HEK293 (cell line): ENCODE results near the gene ZSCAN20.

Experiments used
- CTCF ChIA-PET: fragments of 350-600 bp; formaldehyde crosslinking; extraction: SDS; loops from one replicate; lab custom pipeline; 2021; ENCODE audit warnings: antibody characterized with exemption; lab: Yijun Ruan, JAX
- POLR2A ChIA-PET: fragments of 300-600 bp; formaldehyde crosslinking; extraction: SDS; loops from one replicate; lab custom pipeline; 2020; ENCODE audit warnings: antibody characterized with exemption, inconsistent platforms; lab: Yijun Ruan, JAX
- H3K27ac ChIP-seq: fragments of 200-500 bp; sonication (Bioruptor generic); 2 replicates; pipeline ENCODE4 v1.5.1; 2014; ENCODE audit warnings: low read depth, low read length, control low read depth, inconsistent platforms; ENCODE audit errors: extremely low read depth
- H3K36me3 ChIP-seq, 2 experiments: fragments of 200-500 bp in 1 of 2; sonication (Bioruptor generic) in 1 of 2; 1 replicate in 1 of 2; 2 replicates in 1 of 2; pipeline ENCODE4 v1.5.1; 2014 to 2017; ENCODE audit warnings: inconsistent platforms in 2 of 2, low read length in 2 of 2; ENCODE audit not compliant: control insufficient read depth in 2 of 2, insufficient read depth in 1 of 2
- H3K4me1 ChIP-seq: fragments of 200-500 bp; sonication (Bioruptor generic); 2 replicates; pipeline ENCODE4 v1.5.1; 2014; ENCODE audit warnings: mild to moderate bottlenecking, low read length, inconsistent platforms; ENCODE audit not compliant: control insufficient read depth, insufficient read depth
- H3K4me3 ChIP-seq: 2 replicates; pipeline ENCODE4 v1.5.1; 2011; ENCODE audit warnings: low read depth, mild to moderate bottlenecking, control low read depth, low read length, moderate library complexity
- H3K9me3 ChIP-seq: fragments of 200-500 bp; sonication (Bioruptor generic); 2 replicates; pipeline ENCODE4 v1.5.1; 2014; ENCODE audit warnings: low read depth, low read length, inconsistent platforms; ENCODE audit not compliant: control insufficient read depth, insufficient read depth
- BCL11B ChIP-seq: fragments of 450-650 bp; formaldehyde crosslinking; IDR thresholded peaks from 2 replicates; pipeline ENCODE4 v1.5.1; 2016; ENCODE audit warnings: low read depth, missing biosample characterization, missing genetic modification characterization
- ZNF132 ChIP-seq: fragments of 450-650 bp; formaldehyde crosslinking; IDR thresholded peaks from 2 replicates; pipeline ENCODE4 v1.5.1; 2017; ENCODE audit warnings: missing biosample characterization, missing genetic modification characterization, borderline replicate concordance
- ZNF138 ChIP-seq: fragments of 450-650 bp; formaldehyde crosslinking; IDR thresholded peaks from 2 replicates; pipeline ENCODE4 v1.5.1; 2016; ENCODE audit warnings: missing biosample characterization, missing genetic modification characterization, borderline replicate concordance
- ZNF175 ChIP-seq: fragments of 450-650 bp; formaldehyde crosslinking; IDR thresholded peaks from 2 replicates; pipeline ENCODE4 v1.5.1; 2016; ENCODE audit warnings: missing biosample characterization, missing genetic modification characterization
- ZNF302 ChIP-seq: fragments of 450-650 bp; formaldehyde crosslinking; IDR thresholded peaks from 2 replicates; pipeline ENCODE4 v1.5.1; 2016; ENCODE audit warnings: missing biosample characterization, missing genetic modification characterization, low read depth
- ZNF624 ChIP-seq: fragments of 450-650 bp; formaldehyde crosslinking; IDR thresholded peaks from 2 replicates; pipeline ENCODE4 v1.5.1; 2017; ENCODE audit warnings: missing biosample characterization, missing genetic modification characterization
- ZNF677 ChIP-seq: fragments of 450-650 bp; IDR thresholded peaks from 2 replicates; pipeline ENCODE4 v1.5.0; 2018; ENCODE audit warnings: missing biosample characterization, mild to moderate bottlenecking, missing genetic modification characterization, moderate library complexity
- ZNF707 ChIP-seq: fragments of 450-650 bp; formaldehyde crosslinking; IDR thresholded peaks from 2 replicates; pipeline ENCODE4 v1.5.1; 2016; ENCODE audit warnings: missing biosample characterization, missing genetic modification characterization
- ZNF776 ChIP-seq: fragments of 450-650 bp; formaldehyde crosslinking; IDR thresholded peaks from 2 replicates; pipeline ENCODE4 v1.5.0; 2017; ENCODE audit warnings: missing biosample characterization, missing genetic modification characterization, borderline replicate concordance
- ZNF843 ChIP-seq: fragments of 450-650 bp; formaldehyde crosslinking; IDR thresholded peaks from 2 replicates; pipeline ENCODE4 v1.5.1; 2016; ENCODE audit warnings: missing biosample characterization, missing genetic modification characterization
- TF ChIP-seq, protein P1 (sequence below): fragments of 450-650 bp; formaldehyde crosslinking; IDR thresholded peaks from 2 replicates; pipeline ENCODE4 v1.5.1; 2016; ENCODE audit warnings: missing biosample characterization, missing genetic modification characterization
- TF ChIP-seq, protein P2 (sequence below): fragments of 450-650 bp; formaldehyde crosslinking; IDR thresholded peaks from 2 replicates; pipeline ENCODE4 v1.5.1; 2016; ENCODE audit warnings: missing biosample characterization, missing genetic modification characterization, borderline replicate concordance
- TF ChIP-seq, protein P3 (sequence below): fragments of 450-650 bp; formaldehyde crosslinking; IDR thresholded peaks from 2 replicates; pipeline ENCODE4 v1.5.1; 2016; ENCODE audit warnings: missing biosample characterization, missing genetic modification characterization
- TF ChIP-seq, protein P4 (sequence below): fragments of 450-650 bp; formaldehyde crosslinking; IDR thresholded peaks from 2 replicates; pipeline ENCODE4 v1.5.1; 2017; ENCODE audit warnings: missing biosample characterization, missing genetic modification characterization
- TF ChIP-seq, protein P5 (sequence below): fragments of 450-650 bp; formaldehyde crosslinking; IDR thresholded peaks from 2 replicates; pipeline ENCODE4 v1.5.1; 2016; ENCODE audit warnings: missing biosample characterization, missing genetic modification characterization
- TF ChIP-seq, protein P6 (sequence below): fragments of 450-650 bp; formaldehyde crosslinking; IDR thresholded peaks from 2 replicates; pipeline ENCODE4 v1.5.1; 2017; ENCODE audit warnings: missing biosample characterization, missing genetic modification characterization

ZSCAN20 gene

DNA sequence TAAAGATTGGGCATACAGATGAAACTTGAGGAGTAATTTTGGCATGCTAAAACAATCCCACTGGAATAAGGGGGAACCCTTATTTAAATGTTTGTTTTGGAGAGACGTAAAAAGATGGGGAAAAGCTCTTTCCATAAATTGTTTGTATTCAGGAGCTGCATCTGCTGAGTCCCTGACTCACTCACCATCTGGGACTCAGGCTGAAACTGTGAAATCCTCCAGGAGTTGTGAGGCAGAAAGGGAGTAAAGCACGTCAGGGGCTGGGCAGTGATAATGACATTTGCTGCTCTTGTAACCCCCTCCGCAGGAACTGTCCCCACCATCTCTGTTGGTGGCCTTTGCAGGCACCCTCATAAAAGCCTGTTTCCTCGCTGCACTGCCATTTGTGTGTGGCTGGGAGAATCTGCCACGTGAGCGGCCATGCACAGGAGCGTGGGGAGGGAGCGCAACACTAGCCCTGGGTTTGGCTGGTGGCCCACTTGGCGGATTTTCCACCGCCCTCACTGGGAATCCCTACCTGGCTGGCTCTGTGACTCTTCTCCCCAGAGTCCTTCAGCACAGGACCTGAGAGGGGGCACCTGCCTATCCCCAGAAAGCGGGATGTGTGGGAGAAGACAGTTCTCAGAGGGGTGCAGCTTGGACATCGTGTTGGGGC is 45.3 kb downstream of the ZSCAN20 start:
- H3K4me3 ChIP-seq = no peak overlapping the region
- POLR2A ChIA-PET = no interaction called here
- CTCF ChIA-PET = no interaction called here
- no peaks in the 10 kb centered on the region for H3K4me1 ChIP-seq
- H3K9me3 ChIP-seq = no peaks in the 10 kb centered on the region
- no peak overlapping the region for H3K27ac ChIP-seq
- no peaks in the 10 kb centered on the region for H3K36me3 ChIP-seq
- TF ChIP-seq, protein P1, sequence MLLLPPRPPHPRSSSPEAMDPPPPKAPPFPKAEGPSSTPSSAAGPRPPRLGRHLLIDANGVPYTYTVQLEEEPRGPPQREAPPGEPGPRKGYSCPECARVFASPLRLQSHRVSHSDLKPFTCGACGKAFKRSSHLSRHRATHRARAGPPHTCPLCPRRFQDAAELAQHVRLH (tag by site-specific recombination) = no peak
- TF ChIP-seq ZNF302 (no peak), BCL11B (no peak), ZNF677 (no peak), ZNF624 (no peak), ZNF175 (tag by site-specific recombination) (no peak), ZNF776 (tag by site-specific recombination) (no peak), ZNF138 (tag by site-specific recombination) (no peak), ZNF132 (no peak), ZNF707 (tag by site-specific recombination) (no peak), ZNF843 (tag by site-specific recombination) (no peak)
- TF ChIP-seq, protein P2, sequence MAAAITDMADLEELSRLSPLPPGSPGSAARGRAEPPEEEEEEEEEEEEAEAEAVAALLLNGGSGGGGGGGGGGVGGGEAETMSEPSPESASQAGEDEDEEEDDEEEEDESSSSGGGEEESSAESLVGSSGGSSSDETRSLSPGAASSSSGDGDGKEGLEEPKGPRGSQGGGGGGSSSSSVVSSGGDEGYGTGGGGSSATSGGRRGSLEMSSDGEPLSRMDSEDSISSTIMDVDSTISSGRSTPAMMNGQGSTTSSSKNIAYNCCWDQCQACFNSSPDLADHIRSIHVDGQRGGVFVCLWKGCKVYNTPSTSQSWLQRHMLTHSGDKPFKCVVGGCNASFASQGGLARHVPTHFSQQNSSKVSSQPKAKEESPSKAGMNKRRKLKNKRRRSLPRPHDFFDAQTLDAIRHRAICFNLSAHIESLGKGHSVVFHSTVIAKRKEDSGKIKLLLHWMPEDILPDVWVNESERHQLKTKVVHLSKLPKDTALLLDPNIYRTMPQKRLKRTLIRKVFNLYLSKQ (tag by site-specific recombination) = no peak
- TF ChIP-seq, protein P3, sequence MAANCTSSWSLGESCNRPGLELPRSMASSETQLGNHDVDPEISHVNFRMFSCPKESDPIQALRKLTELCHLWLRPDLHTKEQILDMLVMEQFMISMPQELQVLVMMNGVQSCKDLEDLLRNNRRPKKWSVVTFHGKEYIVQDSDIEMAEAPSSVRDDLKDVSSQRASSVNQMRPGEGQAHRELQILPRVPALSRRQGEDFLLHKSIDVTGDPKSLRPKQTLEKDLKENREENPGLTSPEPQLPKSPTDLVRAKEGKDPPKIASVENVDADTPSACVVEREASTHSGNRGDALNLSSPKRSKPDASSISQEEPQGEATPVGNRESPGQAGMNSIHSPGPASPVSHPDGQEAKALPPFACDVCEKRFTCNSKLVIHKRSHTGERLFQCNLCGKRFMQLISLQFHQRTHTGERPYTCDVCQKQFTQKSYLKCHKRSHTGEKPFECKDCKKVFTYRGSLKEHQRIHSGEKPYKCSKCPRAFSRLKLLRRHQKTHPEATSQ (tag by site-specific recombination) = no peak
- TF ChIP-seq, protein P4, sequence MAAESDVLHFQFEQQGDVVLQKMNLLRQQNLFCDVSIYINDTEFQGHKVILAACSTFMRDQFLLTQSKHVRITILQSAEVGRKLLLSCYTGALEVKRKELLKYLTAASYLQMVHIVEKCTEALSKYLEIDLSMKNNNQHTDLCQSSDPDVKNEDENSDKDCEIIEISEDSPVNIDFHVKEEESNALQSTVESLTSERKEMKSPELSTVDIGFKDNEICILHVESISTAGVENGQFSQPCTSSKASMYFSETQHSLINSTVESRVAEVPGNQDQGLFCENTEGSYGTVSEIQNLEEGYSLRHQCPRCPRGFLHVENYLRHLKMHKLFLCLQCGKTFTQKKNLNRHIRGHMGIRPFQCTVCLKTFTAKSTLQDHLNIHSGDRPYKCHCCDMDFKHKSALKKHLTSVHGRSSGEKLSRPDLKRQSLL = no peak
- TF ChIP-seq, protein P5, sequence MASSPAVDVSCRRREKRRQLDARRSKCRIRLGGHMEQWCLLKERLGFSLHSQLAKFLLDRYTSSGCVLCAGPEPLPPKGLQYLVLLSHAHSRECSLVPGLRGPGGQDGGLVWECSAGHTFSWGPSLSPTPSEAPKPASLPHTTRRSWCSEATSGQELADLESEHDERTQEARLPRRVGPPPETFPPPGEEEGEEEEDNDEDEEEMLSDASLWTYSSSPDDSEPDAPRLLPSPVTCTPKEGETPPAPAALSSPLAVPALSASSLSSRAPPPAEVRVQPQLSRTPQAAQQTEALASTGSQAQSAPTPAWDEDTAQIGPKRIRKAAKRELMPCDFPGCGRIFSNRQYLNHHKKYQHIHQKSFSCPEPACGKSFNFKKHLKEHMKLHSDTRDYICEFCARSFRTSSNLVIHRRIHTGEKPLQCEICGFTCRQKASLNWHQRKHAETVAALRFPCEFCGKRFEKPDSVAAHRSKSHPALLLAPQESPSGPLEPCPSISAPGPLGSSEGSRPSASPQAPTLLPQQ (tag by site-specific recombination) = no peak
- TF ChIP-seq, protein P6, sequence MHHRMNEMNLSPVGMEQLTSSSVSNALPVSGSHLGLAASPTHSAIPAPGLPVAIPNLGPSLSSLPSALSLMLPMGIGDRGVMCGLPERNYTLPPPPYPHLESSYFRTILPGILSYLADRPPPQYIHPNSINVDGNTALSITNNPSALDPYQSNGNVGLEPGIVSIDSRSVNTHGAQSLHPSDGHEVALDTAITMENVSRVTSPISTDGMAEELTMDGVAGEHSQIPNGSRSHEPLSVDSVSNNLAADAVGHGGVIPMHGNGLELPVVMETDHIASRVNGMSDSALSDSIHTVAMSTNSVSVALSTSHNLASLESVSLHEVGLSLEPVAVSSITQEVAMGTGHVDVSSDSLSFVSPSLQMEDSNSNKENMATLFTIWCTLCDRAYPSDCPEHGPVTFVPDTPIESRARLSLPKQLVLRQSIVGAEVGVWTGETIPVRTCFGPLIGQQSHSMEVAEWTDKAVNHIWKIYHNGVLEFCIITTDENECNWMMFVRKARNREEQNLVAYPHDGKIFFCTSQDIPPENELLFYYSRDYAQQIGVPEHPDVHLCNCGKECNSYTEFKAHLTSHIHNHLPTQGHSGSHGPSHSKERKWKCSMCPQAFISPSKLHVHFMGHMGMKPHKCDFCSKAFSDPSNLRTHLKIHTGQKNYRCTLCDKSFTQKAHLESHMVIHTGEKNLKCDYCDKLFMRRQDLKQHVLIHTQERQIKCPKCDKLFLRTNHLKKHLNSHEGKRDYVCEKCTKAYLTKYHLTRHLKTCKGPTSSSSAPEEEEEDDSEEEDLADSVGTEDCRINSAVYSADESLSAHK (tag by site-specific recombination) = no peak
